Ovary (tissue), 9 donors: ENCODE measurements around the gene LPIN2. TPM values are rescaled to one million over a fixed set of nuclear protein-coding genes. Genes with fewer than 3 reads are reported as not detected.

Source experiments
- DNase-seq, 5 donors: peaks; one replicate each; pipeline ENCODE4 v3.0.0-alpha.2; 2019 to 2020
- H3K27ac ChIP-seq, 2 donors: fragments of 200-600 bp; one replicate each; pipeline versions ENCODE4 v1.5.1 to v1.8.0; 2019 to 2022
- H3K27me3 ChIP-seq: fragments of 200-600 bp; one replicate; pipeline ENCODE4 v1.8.0; 2022
- H3K36me3 ChIP-seq: fragments of 200-600 bp; sonication (generic); one replicate; pipeline ENCODE4 v1.5.1; 2019
- H3K4me1 ChIP-seq: one replicate; pipeline ENCODE4 v1.8.1; 2013; ENCODE audit warnings: mild to moderate bottlenecking, moderate library complexity; ENCODE audit not compliant: insufficient read depth
- H3K4me3 ChIP-seq: fragments of 200-600 bp; sonication (generic); one replicate; pipeline ENCODE4 v1.5.1; 2017
- H3K9me3 ChIP-seq, 2 donors: fragments of 200-600 bp in 1 of 2; sonication (generic) in 1 of 2; one replicate each; pipeline versions ENCODE4 v1.5.1 to v1.8.1; 2013 to 2019; ENCODE audit warnings: mild to moderate bottlenecking in 1 of 2, moderate library complexity in 1 of 2
- CTCF ChIP-seq, 3 donors: fragments of 450-650 bp in 2 of 3; fragments of 200-600 bp in 1 of 3; IDR thresholded peaks; one replicate each; pipeline versions ENCODE4 v1.5.1 to v1.8.0; 2016 to 2022; ENCODE audit warnings: antibody characterized with exemption in 3 of 3, mild to moderate bottlenecking in 1 of 3
- EP300 ChIP-seq: sonication (generic); formaldehyde crosslinking; IDR thresholded peaks from one replicate; pipeline ENCODE4 v1.6.1; 2017; ENCODE audit warnings: antibody characterized with exemption
- POLR2A ChIP-seq: fragments of 450-650 bp; IDR thresholded peaks from one replicate; pipeline ENCODE4 v1.6.1; 2017; ENCODE audit warnings: antibody characterized with exemption, mild to moderate bottlenecking, moderate library complexity
- WGBS, 3 donors: extraction: QIAGEN DNeasy Blood & Tissue Kit in 1 of 3; methylation state at CpG; one replicate each; pipeline versions ENCODE4 v1.1.5 to v1.1.7; 2013 to 2017; 5-methylcytosine and 5-hydroxymethylcytosine counted together
- intact Hi-C, 4 donors: fragments of 100-400 bp; cut with DNase I; formaldehyde crosslinking; loops; one replicate each; pipeline versions ENCODE4 v1.11.0 to v1.15.1; 2022 to 2023
- polyA plus RNA-seq, 2 donors: library from polyadenylated mRNA; stranded (reverse); fragments of 200-250 nt in 1 of 2; fragments of 350-450 nt in 1 of 2; fragmentation: Illumina TruSeq in 1 of 2; extraction: RNeasy Lipid Tissue Mini Kit (QIAGEN cat#74804) in 1 of 2; gene quantifications; one replicate each; pipeline ENCODE4 v1.2.3, GENCODE V29; 2013 to 2014
- total RNA-seq, 7 donors: library from RNA; depleted of rRNA in 2 of 7; stranded (reverse); fragments of >200 nt in 2 of 7; fragmentation: NEBNext Ultra II Directional in 3 of 7; extraction: Animal tissue kit (Norgen Biotek cat#: 25700) in 3 of 7; gene quantifications; one replicate each; pipeline versions ENCODE4 v1.1.0 to v1.2.4, GENCODE V29; 2016 to 2023
- donor health status: DM: no; HTN: no; CAD: no; lungs with moderate emphysema.
- donor health status: DM: no; HTN: no; CAD: no.
- donor health status: Bipolar disorder and iron deficiency.
- donor health status: DM: yes; HTN: yes; CAD: no.
- donor health status: DM: no; HTN: no; CAD: no.
- donor health status: DM: yes; HTN: yes; CAD: no.

Gene LPIN2
- total and polyA plus RNA-seq, 9 donors = 13.4 to 44.7 (median 26.4) TPM

- no peaks in the 10 kb centered on the region for H3K4me1 ChIP-seq
- no peaks in the 10 kb centered on the region for H3K36me3 ChIP-seq
- no peaks in the 10 kb centered on the region for H3K27me3 ChIP-seq
- no peak overlapping the region for H3K4me3 ChIP-seq
- no peak overlapping the region for H3K27ac ChIP-seq
- TF ChIP-seq POLR2A (no peak), CTCF (IDR thresholded peaks at IDR 0.05) (no peak), EP300 (no peak)
- DNase-seq = no peak
- H3K9me3 ChIP-seq = no peaks in the 10 kb centered on the region
- 66 to 81% (median 75%) methylated on average over 3 of the region's 3 CpGs for WGBS, 3 donors
- intact Hi-C loops = no loop called here
Measured at GRCh38 chr18:3059272-3059671, 46.3 kb upstream of the LPIN2 start.

GRCh38 chr18:3058328-3059191 is 45.6 kb upstream of the LPIN2 start:
- WGBS, 3 donors = 79 to 82% (median 81%) methylated on average over 6 of the region's 6 CpGs
- H3K27me3 ChIP-seq = no peaks in the 10 kb centered on the region
- no peak overlapping the region for H3K4me3 ChIP-seq
- no peaks in the 10 kb centered on the region for H3K4me1 ChIP-seq
- intact Hi-C loops = no loop called here
- no peak for DNase-seq
- TF ChIP-seq CTCF (IDR thresholded peaks at IDR 0.05) (no peak), POLR2A (no peak), EP300 (no peak)
- H3K36me3 ChIP-seq = no peaks in the 10 kb centered on the region
- no peaks in the 10 kb centered on the region for H3K9me3 ChIP-seq
- no peak overlapping the region for H3K27ac ChIP-seq

- Histone ChIP-seq H3K27ac (no peak overlapping the region), H3K27me3 (no peaks in the 10 kb centered on the region), H3K4me3 (no peak overlapping the region), H3K36me3 (no peaks in the 10 kb centered on the region), H3K4me1 (no peaks in the 10 kb centered on the region), H3K9me3 (no peaks in the 10 kb centered on the region)
- intact Hi-C loops = no loop called here
- TF ChIP-seq CTCF (IDR thresholded peaks at IDR 0.05) = no peak
- no peak for DNase-seq
- whole genome bisulfite sequencing, 3 donors = 91 to 93% (median 92%) methylated on average over 4 of the region's 4 CpGs
Measured at GRCh38 chr18:3057526-3057925, 44.6 kb upstream of the LPIN2 start.

- intact Hi-C loops = no loop called here
- Histone ChIP-seq H3K4me1 (no peaks in the 10 kb centered on the region), H3K27me3 (no peaks in the 10 kb centered on the region), H3K36me3 (no peaks in the 10 kb centered on the region), H3K27ac (no peak overlapping the region), H3K4me3 (no peak overlapping the region), H3K9me3 (no peaks in the 10 kb centered on the region)
- 77 to 86% (median 84%) methylated on average over 9 of the region's 9 CpGs for WGBS, 3 donors
- DNase-seq = no peak
- TF ChIP-seq POLR2A = no peak
- no peak for TF ChIP-seq EP300
- no peak for TF ChIP-seq CTCF (IDR thresholded peaks at IDR 0.05)
Measured at GRCh38 chr18:3056311-3056710, 43.4 kb upstream of the LPIN2 start.
